Endodermal cell (in vitro differentiated cells): ENCODE results near the gene PPM1A. TPM values are rescaled to one million over a fixed set of nuclear protein-coding genes. Genes with fewer than 3 reads are reported as not detected.
A peak's percentile ranks its signal among the peaks of the same experiment; 100 is the strongest.

Source experiments
- DNase-seq: peaks from one replicate; pipeline ENCODE4 v3.0.0-alpha.2; 2017
- H3K27ac ChIP-seq: 2 replicates; pipeline ENCODE4 v1.5.1; 2013; ENCODE audit warnings: mild to moderate bottlenecking, low read depth, low read length, moderate library complexity
- H3K27me3 ChIP-seq: 2 replicates; pipeline ENCODE4 v1.6.1; 2013; ENCODE audit warnings: mild to moderate bottlenecking, low read length, moderate library complexity; ENCODE audit not compliant: insufficient read depth, control insufficient read depth, poor library complexity, severe bottlenecking
- H3K36me3 ChIP-seq: 2 replicates; pipeline ENCODE4 v1.7.0; 2013; ENCODE audit warnings: mild to moderate bottlenecking, low read length, moderate library complexity; ENCODE audit not compliant: control insufficient read depth, insufficient read depth
- H3K4me1 ChIP-seq: one replicate; pipeline ENCODE4 v1.7.0; 2013; ENCODE audit warnings: low read length; ENCODE audit not compliant: control insufficient read depth, insufficient read depth
- H3K4me3 ChIP-seq: 2 replicates; pipeline ENCODE4 v1.5.1; 2013; ENCODE audit warnings: mild to moderate bottlenecking, low read length, moderate library complexity
- H3K9ac ChIP-seq: 2 replicates; pipeline ENCODE4 v1.6.1; 2013; ENCODE audit warnings: mild to moderate bottlenecking, low read length, moderate library complexity; ENCODE audit not compliant: poor library complexity, severe bottlenecking; ENCODE audit errors: extremely low read depth
- H3K9me3 ChIP-seq: 2 replicates; pipeline ENCODE4 v1.6.1; 2013; ENCODE audit warnings: mild to moderate bottlenecking, low read length, moderate library complexity; ENCODE audit not compliant: control insufficient read depth
- H3K27ac Mint-ChIP-seq: 2 replicates; pipeline ENCODE4 v1.8.0; 2020; ENCODE audit warnings: mixed read lengths
- H3K27me3 Mint-ChIP-seq: 2 replicates; pipeline ENCODE4 v1.8.0; 2021; ENCODE audit warnings: mild to moderate bottlenecking, mixed read lengths; ENCODE audit not compliant: insufficient read depth
- H3K36me3 Mint-ChIP-seq: 2 replicates; pipeline ENCODE4 v1.8.0; 2020; ENCODE audit warnings: low read depth, mixed read lengths
- H3K4me1 Mint-ChIP-seq: 2 replicates; pipeline ENCODE4 v1.8.0; 2020; ENCODE audit warnings: mixed read lengths
- H3K4me3 Mint-ChIP-seq: 2 replicates; pipeline ENCODE4 v1.8.0; 2020; ENCODE audit warnings: mild to moderate bottlenecking, moderate library complexity, mixed read lengths
- H3K9me3 Mint-ChIP-seq: 2 replicates; pipeline ENCODE4 v1.8.0; 2020; ENCODE audit warnings: mild to moderate bottlenecking, mixed read lengths
- WGBS, 2 experiments: methylation state at CpG; one replicate each; pipeline versions ENCODE4 v1.1.5 to v1.1.7; 2013; ENCODE audit warnings: missing lambda C conversion rate in 2 of 2, mixed read lengths in 1 of 2; ENCODE audit not compliant: insufficient coverage in 1 of 2, insufficient read length in 1 of 2; 5-methylcytosine and 5-hydroxymethylcytosine counted together
- total RNA-seq, 2 donors: library from RNA; stranded (reverse); fragmentation: NEBNext Ultra II Directional in 1 of 2; extraction: Animal tissue kit (Norgen Biotek cat#: 25700) in 1 of 2; gene quantifications; 2 replicates in 1 of 2; 3 replicates in 1 of 2; pipeline ENCODE4 v1.2.1, GENCODE V29; 2021
- TF ChIP-seq, protein P1 (sequence below): fragments of 200-600 bp; sonication (generic); conservative IDR thresholded peaks from 2 replicates; pipeline ENCODE4 v1.5.0; 2021; ENCODE audit warnings: antibody characterized with exemption, mild to moderate bottlenecking

The PPM1A gene
- total RNA-seq, 2 donors from 2014 or later = 38.9 to 42.9 TPM

DNA sequence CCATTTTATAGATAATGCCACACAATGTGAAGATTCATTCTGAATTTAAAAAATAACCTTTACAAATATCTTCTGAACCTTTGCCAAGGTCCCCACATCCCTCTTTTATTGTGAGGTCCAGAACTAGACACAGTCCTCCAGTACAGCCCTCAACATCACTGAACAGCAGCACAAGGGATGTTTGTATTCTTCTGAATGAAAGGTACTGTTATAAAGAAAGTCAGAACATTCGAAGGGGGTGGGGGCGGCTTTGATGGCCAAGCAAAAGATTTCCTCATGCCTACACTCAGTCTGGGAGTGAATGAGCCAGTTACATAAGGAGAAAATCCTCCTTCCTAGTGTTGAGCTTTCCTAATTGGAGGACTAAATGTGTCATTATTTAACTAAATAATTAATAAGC is 77.3 kb downstream of the PPM1A start:
- H3K27ac ChIP-seq = no peak overlapping the region
- no peaks in the 10 kb centered on the region for H3K4me1 ChIP-seq
- Mint-ChIP-seq H3K4me3 (no peak overlapping the region), H3K27me3 (peaks cover 18% of the 10 kb centered on the region), H3K36me3 (no peaks in the 10 kb centered on the region), H3K27ac (no peak overlapping the region), H3K4me1 (peaks cover 11% of the 10 kb centered on the region), H3K9me3 (no peaks in the 10 kb centered on the region)
- no peaks in the 10 kb centered on the region for H3K9me3 ChIP-seq
- H3K9ac ChIP-seq = no peak overlapping the region
- TF ChIP-seq, protein P1, sequence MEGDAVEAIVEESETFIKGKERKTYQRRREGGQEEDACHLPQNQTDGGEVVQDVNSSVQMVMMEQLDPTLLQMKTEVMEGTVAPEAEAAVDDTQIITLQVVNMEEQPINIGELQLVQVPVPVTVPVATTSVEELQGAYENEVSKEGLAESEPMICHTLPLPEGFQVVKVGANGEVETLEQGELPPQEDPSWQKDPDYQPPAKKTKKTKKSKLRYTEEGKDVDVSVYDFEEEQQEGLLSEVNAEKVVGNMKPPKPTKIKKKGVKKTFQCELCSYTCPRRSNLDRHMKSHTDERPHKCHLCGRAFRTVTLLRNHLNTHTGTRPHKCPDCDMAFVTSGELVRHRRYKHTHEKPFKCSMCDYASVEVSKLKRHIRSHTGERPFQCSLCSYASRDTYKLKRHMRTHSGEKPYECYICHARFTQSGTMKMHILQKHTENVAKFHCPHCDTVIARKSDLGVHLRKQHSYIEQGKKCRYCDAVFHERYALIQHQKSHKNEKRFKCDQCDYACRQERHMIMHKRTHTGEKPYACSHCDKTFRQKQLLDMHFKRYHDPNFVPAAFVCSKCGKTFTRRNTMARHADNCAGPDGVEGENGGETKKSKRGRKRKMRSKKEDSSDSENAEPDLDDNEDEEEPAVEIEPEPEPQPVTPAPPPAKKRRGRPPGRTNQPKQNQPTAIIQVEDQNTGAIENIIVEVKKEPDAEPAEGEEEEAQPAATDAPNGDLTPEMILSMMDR = no peak
- no peak for DNase-seq
- no peaks in the 10 kb centered on the region for H3K36me3 ChIP-seq
- 96% methylated on average over 2 of the region's 2 CpGs; no CpG with 5 or more reads in 1 of the 2 experiments for WGBS, 2 experiments
- H3K27me3 ChIP-seq = peaks cover 29% of the 10 kb centered on the region
- no peak overlapping the region for H3K4me3 ChIP-seq

GRCh38 chr14:60327447-60328331 is 78.7 kb downstream of the PPM1A start:
- H3K27ac Mint-ChIP-seq = no peak overlapping the region
- H3K36me3 ChIP-seq = no peaks in the 10 kb centered on the region
- no peak overlapping the region for H3K27ac ChIP-seq
- H3K4me3 Mint-ChIP-seq = peak overlapping the region; percentile 54
- H3K36me3 Mint-ChIP-seq = no peaks in the 10 kb centered on the region
- H3K4me3 ChIP-seq = peak overlapping the region; percentile 24
- TF ChIP-seq, protein P1 = peak; percentile 53
- peaks cover 12% of the 10 kb centered on the region for H3K4me1 Mint-ChIP-seq
- DNase-seq = peak; percentile 79
- H3K27me3 Mint-ChIP-seq = peaks cover 18% of the 10 kb centered on the region
- peaks cover 29% of the 10 kb centered on the region for H3K27me3 ChIP-seq
- no peaks in the 10 kb centered on the region for H3K9me3 ChIP-seq
- WGBS, 2 experiments = 33 to 57% methylated on average over 22 to 58 of the region's 58 CpGs
- no peaks in the 10 kb centered on the region for H3K4me1 ChIP-seq
- H3K9ac ChIP-seq = no peak overlapping the region
- no peaks in the 10 kb centered on the region for H3K9me3 Mint-ChIP-seq

GRCh38 chr14:60328583-60328982 is 79.6 kb downstream of the PPM1A start:
- peak; percentile 79 for DNase-seq
- 51 to 95% methylated on average over 3 to 6 of the region's 6 CpGs for WGBS, 2 experiments
- peaks cover 12% of the 10 kb centered on the region for H3K4me1 Mint-ChIP-seq
- Histone ChIP-seq H3K27me3 (peaks cover 29% of the 10 kb centered on the region), H3K36me3 (no peaks in the 10 kb centered on the region), H3K4me1 (no peaks in the 10 kb centered on the region), H3K9me3 (no peaks in the 10 kb centered on the region), H3K9ac (no peak overlapping the region), H3K27ac (no peak overlapping the region), H3K4me3 (no peak overlapping the region)
- H3K9me3 Mint-ChIP-seq = no peaks in the 10 kb centered on the region
- TF ChIP-seq, protein P1 = peak; percentile 77
- peaks cover 18% of the 10 kb centered on the region for H3K27me3 Mint-ChIP-seq
- no peaks in the 10 kb centered on the region for H3K36me3 Mint-ChIP-seq
- peak overlapping the region; percentile 54 for H3K4me3 Mint-ChIP-seq
- no peak overlapping the region for H3K27ac Mint-ChIP-seq
